Ascending aorta (tissue), 2 donors: ENCODE measurements around the gene MAPK1IP1L. TPM values are rescaled to one million over a fixed set of nuclear protein-coding genes. Genes with fewer than 3 reads are reported as not detected.
A peak's percentile ranks its signal among the peaks of the same experiment; 100 is the strongest.

Experiments
- DNase-seq, 2 donors: peaks; one replicate each; pipeline ENCODE4 v3.0.0-alpha.2; 2019; ENCODE audit warnings: low spot score in 2 of 2
- H3K27ac ChIP-seq, 2 donors: fragments of 200-600 bp; sonication (generic); one replicate each; pipeline ENCODE4 v1.5.1; 2016 to 2017; ENCODE audit warnings: mild to moderate bottlenecking in 1 of 2
- H3K27me3 ChIP-seq: fragments of 200-600 bp; sonication (generic); one replicate; pipeline ENCODE4 v1.5.1; 2017
- H3K36me3 ChIP-seq, 2 donors: fragments of 200-600 bp; sonication (generic); one replicate each; pipeline ENCODE4 v1.5.1; 2016
- H3K4me1 ChIP-seq, 2 donors: fragments of 200-600 bp; sonication (generic); one replicate each; pipeline ENCODE4 v1.5.1; 2016 to 2017; ENCODE audit warnings: mild to moderate bottlenecking in 1 of 2
- H3K4me3 ChIP-seq, 2 donors: fragments of 200-600 bp; sonication (generic); one replicate each; pipeline ENCODE4 v1.5.1; 2016 to 2017; ENCODE audit warnings: mild to moderate bottlenecking in 1 of 2
- H3K9me3 ChIP-seq, 2 donors: fragments of 200-600 bp; sonication (generic); one replicate each; pipeline ENCODE4 v1.5.1; 2016
- CTCF ChIP-seq, 3 experiments: fragments of 200-600 bp in 2 of 3; fragments of 450-650 bp in 1 of 3; sonication (generic) in 2 of 3; IDR thresholded peaks; one replicate each; pipeline ENCODE4 v1.5.1; 2016 to 2019; ENCODE audit warnings: antibody characterized with exemption in 3 of 3, mild to moderate bottlenecking in 1 of 3, moderate library complexity in 1 of 3
- intact Hi-C: fragments of 100-400 bp; cut with DNase I; formaldehyde crosslinking; loops from one replicate; pipeline ENCODE4 v1.15.1; 2023
- total RNA-seq: library from RNA; depleted of rRNA; stranded (reverse); fragments of >200 nt; gene quantifications from one replicate; pipeline ENCODE4 v1.1.0, GENCODE V29; 2016

Gene MAPK1IP1L
- total RNA-seq, 1 donor from 2014 or later, result 51.8 TPM

GRCh38 chr14:55088356-55088755 is 36.9 kb downstream of the MAPK1IP1L start:
- Histone ChIP-seq H3K4me3 (no peak overlapping the region), H3K27me3 (no peaks in the 10 kb centered on the region), H3K36me3 (no peaks in the 10 kb centered on the region), H3K27ac (no peak overlapping the region), H3K4me1 (peaks cover 0 to 2% of the 10 kb centered on the region in 2 donors), H3K9me3 (no peaks in the 10 kb centered on the region)
- intact Hi-C loops, result loop anchor here (2.0 kb wide), 1 partner anchor 40 kb away; the partner anchor contains the start of gene LGALS3
- no peak for TF ChIP-seq CTCF (IDR thresholded peaks at IDR 0.05)
- DNase-seq, result no peak

GRCh38 chr14:55092341-55092740 is 40.9 kb downstream of the MAPK1IP1L start:
- TF ChIP-seq CTCF (IDR thresholded peaks at IDR 0.05), result no peak
- Histone ChIP-seq H3K4me1 (peaks cover 0 to 2% of the 10 kb centered on the region in 2 donors), H3K36me3 (no peaks in the 10 kb centered on the region), H3K27me3 (no peaks in the 10 kb centered on the region), H3K27ac (no peak overlapping the region), H3K9me3 (no peaks in the 10 kb centered on the region), H3K4me3 (no peak overlapping the region)
- no peak for DNase-seq
- intact Hi-C loops, result no loop called here

GRCh38 chr14:55094292-55095157 is 43.1 kb downstream of the MAPK1IP1L start:
- intact Hi-C loops, result no loop called here
- Histone ChIP-seq H3K4me1 (no peaks in the 10 kb centered on the region), H3K36me3 (no peaks in the 10 kb centered on the region), H3K27ac (no peak overlapping the region), H3K27me3 (no peaks in the 10 kb centered on the region), H3K9me3 (no peaks in the 10 kb centered on the region), H3K4me3 (no peak overlapping the region)
- no peak for TF ChIP-seq CTCF (IDR thresholded peaks at IDR 0.05)
- DNase-seq, result no peak

GRCh38 chr14:55097881-55098560 is 46.6 kb downstream of the MAPK1IP1L start:
- Histone ChIP-seq H3K4me1 (peaks cover 7 to 15% of the 10 kb centered on the region in 2 donors), H3K4me3 (no peak overlapping the region), H3K9me3 (no peaks in the 10 kb centered on the region), H3K36me3 (no peaks in the 10 kb centered on the region), H3K27me3 (no peaks in the 10 kb centered on the region), H3K27ac (peak overlapping the region in 1 of 2 donors; percentile 36)
- intact Hi-C loops, result loop anchor here (2.0 kb wide), 1 partner anchor 39 kb away; no protein-coding TSS in a partner anchor
- no peak for DNase-seq
- no peak for TF ChIP-seq CTCF (IDR thresholded peaks at IDR 0.05)

GRCh38 chr14:55098561-55098898 is 47.1 kb downstream of the MAPK1IP1L start:
- Histone ChIP-seq H3K27ac (peak overlapping the region; percentile 36 to 56), H3K4me1 (peaks cover 11 to 17% of the 10 kb centered on the region in 2 donors), H3K27me3 (no peaks in the 10 kb centered on the region), H3K9me3 (no peaks in the 10 kb centered on the region), H3K4me3 (no peak overlapping the region), H3K36me3 (no peaks in the 10 kb centered on the region)
- DNase-seq, result no peak
- TF ChIP-seq CTCF (IDR thresholded peaks at IDR 0.05), result no peak
- intact Hi-C loops, result loop anchor here (2.0 kb wide), 1 partner anchor 38 kb away; no protein-coding TSS in a partner anchor
